Gastroesophageal sphincter (tissue), 3 donors: ENCODE results near the gene TAC3.

ENCODE experiments used
- POLR2A ChIP-seq, 2 donors: fragments of 450-650 bp; IDR thresholded peaks; one replicate each; pipeline ENCODE4 v1.6.1; 2017; ENCODE audit warnings: antibody characterized with exemption in 2 of 2, mild to moderate bottlenecking in 2 of 2, moderate library complexity in 1 of 2
- TF ChIP-seq, protein P1 (sequence below), 4 experiments: fragments of 200-600 bp in 2 of 4; fragments of 450-650 bp in 2 of 4; sonication (generic) in 1 of 4; IDR thresholded peaks; one replicate each; pipeline ENCODE4 v1.5.1; 2017 to 2019; ENCODE audit warnings: antibody characterized with exemption in 4 of 4, mild to moderate bottlenecking in 2 of 4, moderate library complexity in 2 of 4

DNA sequence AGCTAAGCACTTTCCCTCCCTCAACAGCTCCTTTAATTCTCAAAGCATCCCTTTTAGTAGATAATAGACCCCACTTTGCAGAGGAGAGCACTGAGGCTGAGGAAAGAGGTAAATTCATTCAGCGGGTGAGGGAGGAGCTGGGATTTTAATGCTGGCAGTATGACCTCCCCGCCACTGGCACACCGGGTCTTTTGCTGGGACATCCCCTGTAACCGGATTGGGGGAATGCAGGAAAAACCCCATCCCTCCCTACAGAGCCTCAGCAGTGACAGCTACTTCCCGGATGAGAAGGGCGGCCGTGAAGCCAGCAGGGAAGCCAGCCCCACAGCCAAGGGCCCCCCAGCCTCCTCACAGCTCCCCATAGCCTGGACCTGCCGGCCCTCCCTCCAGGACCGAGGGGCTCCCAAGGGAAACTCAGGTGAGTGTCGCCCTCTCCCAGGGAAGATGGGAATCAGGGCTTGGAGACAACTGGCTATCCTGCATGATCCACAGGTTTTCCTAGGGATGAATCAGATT is 22.0 kb downstream of the TAC3 start:
- TF ChIP-seq, protein P1, sequence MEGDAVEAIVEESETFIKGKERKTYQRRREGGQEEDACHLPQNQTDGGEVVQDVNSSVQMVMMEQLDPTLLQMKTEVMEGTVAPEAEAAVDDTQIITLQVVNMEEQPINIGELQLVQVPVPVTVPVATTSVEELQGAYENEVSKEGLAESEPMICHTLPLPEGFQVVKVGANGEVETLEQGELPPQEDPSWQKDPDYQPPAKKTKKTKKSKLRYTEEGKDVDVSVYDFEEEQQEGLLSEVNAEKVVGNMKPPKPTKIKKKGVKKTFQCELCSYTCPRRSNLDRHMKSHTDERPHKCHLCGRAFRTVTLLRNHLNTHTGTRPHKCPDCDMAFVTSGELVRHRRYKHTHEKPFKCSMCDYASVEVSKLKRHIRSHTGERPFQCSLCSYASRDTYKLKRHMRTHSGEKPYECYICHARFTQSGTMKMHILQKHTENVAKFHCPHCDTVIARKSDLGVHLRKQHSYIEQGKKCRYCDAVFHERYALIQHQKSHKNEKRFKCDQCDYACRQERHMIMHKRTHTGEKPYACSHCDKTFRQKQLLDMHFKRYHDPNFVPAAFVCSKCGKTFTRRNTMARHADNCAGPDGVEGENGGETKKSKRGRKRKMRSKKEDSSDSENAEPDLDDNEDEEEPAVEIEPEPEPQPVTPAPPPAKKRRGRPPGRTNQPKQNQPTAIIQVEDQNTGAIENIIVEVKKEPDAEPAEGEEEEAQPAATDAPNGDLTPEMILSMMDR (IDR thresholded peaks at IDR 0.05) = no peak
- TF ChIP-seq POLR2A (IDR thresholded peaks at IDR 0.05) = no peak
